Lower leg skin (tissue), 4 donors: Measurements from ENCODE around the gene GPR62. TPM values are rescaled to one million over a fixed set of nuclear protein-coding genes. Genes with fewer than 3 reads are reported as not detected.

ENCODE experiments used
- DNase-seq, 2 donors: peaks; one replicate each; pipeline ENCODE4 v3.0.0-alpha.2; 2019; ENCODE audit warnings: low spot score in 2 of 2
- H3K4me3 ChIP-seq: fragments of 200-600 bp; sonication (generic); 2 replicates; pipeline ENCODE4 v1.5.1; 2017; ENCODE audit warnings: mild to moderate bottlenecking, low read depth; ENCODE audit not compliant: poor library complexity, severe bottlenecking
- POLR2A ChIP-seq, 2 donors: fragments of 450-650 bp; IDR thresholded peaks; one replicate each; pipeline ENCODE4 v1.6.1; 2016 to 2017; ENCODE audit warnings: antibody characterized with exemption in 2 of 2, mild to moderate bottlenecking in 1 of 2, moderate library complexity in 1 of 2
- WGBS, 2 donors: methylation state at CpG; one replicate each; pipeline ENCODE4 v1.1.5; 2018; 5-methylcytosine and 5-hydroxymethylcytosine counted together
- intact Hi-C: fragments of 100-400 bp; cut with DNase I; formaldehyde crosslinking; loops from one replicate; pipeline ENCODE4 v1.15.0; 2023; ENCODE audit warnings: low total_unique reads
- total RNA-seq, 4 donors: library from RNA; depleted of rRNA; stranded (reverse); fragments of >200 nt; gene quantifications; one replicate each; pipeline ENCODE4 v1.1.0, GENCODE V29; 2016
- TF ChIP-seq, protein P1 (sequence below), 3 donors: fragments of 450-650 bp; IDR thresholded peaks; one replicate each; pipeline ENCODE4 v1.5.1; 2016; ENCODE audit warnings: antibody characterized with exemption in 3 of 3, mild to moderate bottlenecking in 3 of 3, moderate library complexity in 2 of 3

Gene GPR62
- total RNA-seq, 4 donors from 2014 or later, result not detected

DNA sequence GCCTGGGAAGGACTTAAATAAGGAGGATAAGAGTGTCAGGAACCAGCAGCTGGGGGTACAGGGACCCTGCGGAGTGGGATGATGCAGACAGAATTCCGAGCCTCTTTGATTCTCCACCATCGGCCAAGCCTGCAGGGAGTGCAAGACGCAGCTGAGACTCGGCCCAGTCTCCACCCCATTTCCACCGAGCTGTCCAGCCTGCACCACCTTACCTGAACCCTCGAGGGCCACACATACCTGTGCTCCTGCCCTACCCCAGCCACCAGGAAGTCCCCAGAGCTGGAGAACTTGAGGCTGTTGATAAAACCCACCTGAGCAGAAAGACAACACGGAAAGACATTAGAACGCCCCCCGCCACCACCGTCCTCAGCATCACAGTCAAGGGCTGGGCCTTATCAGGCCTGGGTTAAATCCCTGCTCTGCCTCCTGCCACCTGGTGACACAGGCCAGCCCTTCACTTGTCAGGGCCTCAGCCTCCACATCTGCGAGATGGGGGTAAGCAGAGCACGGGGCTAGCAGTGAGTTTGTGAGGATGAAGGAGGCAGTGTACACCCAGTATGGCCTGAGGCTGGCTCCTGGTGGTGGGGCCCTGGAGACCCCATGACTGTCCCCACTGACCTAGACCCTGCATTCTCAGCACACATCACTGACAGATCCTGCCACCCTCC, 21.6 kb upstream of the GPR62 start:
- H3K4me3 ChIP-seq, result no peak overlapping the region
- 87 to 95% methylated on average over 13 of the region's 13 CpGs for WGBS, 2 donors
- intact Hi-C loops, result no loop called here
- TF ChIP-seq, protein P1, sequence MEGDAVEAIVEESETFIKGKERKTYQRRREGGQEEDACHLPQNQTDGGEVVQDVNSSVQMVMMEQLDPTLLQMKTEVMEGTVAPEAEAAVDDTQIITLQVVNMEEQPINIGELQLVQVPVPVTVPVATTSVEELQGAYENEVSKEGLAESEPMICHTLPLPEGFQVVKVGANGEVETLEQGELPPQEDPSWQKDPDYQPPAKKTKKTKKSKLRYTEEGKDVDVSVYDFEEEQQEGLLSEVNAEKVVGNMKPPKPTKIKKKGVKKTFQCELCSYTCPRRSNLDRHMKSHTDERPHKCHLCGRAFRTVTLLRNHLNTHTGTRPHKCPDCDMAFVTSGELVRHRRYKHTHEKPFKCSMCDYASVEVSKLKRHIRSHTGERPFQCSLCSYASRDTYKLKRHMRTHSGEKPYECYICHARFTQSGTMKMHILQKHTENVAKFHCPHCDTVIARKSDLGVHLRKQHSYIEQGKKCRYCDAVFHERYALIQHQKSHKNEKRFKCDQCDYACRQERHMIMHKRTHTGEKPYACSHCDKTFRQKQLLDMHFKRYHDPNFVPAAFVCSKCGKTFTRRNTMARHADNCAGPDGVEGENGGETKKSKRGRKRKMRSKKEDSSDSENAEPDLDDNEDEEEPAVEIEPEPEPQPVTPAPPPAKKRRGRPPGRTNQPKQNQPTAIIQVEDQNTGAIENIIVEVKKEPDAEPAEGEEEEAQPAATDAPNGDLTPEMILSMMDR (IDR thresholded peaks at IDR 0.05), result no peak
- no peak for TF ChIP-seq POLR2A (IDR thresholded peaks at IDR 0.05)
- DNase-seq, result no peak

DNA sequence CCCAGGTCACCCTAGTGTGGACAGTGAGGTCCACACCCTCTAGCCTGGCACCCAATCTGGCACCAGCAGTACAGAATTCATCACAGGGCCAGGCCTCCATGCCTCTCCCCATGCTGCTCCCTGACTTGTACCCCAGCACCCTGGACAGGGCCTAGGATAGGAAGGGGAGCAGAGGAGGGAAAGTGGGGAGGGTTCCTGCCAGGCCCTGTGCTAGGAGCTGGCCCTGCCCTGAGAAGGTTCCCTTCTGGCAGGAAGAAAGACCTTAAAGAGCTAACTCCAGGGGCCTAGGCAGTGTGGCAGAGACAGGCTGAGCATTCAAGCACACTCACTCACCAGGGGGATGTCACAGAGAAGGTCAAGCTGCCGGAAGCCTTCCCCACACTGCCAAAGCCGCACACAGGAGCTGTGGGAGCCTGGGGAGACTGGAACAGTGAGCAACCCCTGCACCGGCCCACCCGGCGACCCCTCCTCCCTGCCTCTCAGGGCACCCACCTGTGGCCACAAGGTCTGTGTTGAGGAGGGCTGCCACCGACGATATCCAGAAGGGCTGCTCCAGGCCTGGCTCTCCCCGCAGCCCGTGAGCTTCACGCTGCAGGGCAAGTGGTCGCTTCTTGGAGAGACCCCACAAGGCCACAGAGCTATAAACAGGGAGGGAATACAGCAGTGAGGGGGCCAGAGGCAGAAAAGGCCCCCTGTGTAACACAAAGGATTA, 20.9 kb upstream of the GPR62 start:
- DNase-seq, result no peak
- TF ChIP-seq, protein P1 (IDR thresholded peaks at IDR 0.05), result no peak
- TF ChIP-seq POLR2A (IDR thresholded peaks at IDR 0.05), result no peak
- intact Hi-C loops, result no loop called here
- H3K4me3 ChIP-seq, result no peak overlapping the region
- WGBS, 2 donors, result 95 to 98% methylated on average over 9 to 11 of the region's 11 CpGs

DNA sequence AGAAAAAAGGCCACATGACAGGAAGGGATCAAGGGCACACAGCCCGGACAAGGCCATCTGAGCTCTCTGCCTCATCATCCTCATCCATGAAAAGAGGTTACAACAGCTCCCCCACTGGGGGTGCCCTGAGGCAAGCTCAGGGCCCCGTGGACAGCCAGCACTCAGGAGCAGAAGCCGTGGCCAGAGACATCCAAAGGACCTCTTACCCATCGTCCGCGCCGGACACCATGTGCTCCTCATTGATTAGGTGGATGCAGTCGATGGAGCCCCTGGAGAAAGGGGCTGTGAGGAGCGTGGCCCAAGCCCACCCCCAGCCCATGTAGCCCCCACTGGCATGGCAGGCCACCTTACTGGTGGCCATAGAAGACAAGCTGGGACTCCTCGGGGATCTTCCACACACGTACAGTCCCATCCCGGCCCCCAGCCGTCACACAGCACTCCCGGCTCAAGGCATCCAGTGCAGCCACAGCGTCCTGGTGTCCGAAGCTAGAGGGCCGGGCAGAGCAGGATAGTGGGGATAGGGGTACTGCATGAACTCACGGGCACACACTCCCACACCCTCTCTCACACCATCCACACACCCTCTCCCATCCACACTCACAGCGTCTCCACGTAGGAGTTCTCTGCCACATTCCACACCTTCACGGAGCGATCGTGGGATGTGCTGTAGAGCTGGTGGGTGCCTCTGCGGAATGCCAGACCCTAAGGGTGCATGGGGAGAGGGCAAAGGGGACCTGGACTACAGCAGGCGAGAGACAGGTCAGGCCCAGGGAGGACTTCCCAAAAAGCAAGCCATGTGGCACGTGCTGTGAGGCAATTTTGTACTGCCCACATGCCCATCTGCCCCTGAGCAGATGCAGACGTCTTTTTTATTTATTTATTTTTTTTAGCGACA, 19.9 kb upstream of the GPR62 start:
- TF ChIP-seq POLR2A (IDR thresholded peaks at IDR 0.05), result no peak
- TF ChIP-seq, protein P1 (IDR thresholded peaks at IDR 0.05), result no peak
- no peak overlapping the region for H3K4me3 ChIP-seq
- 92% methylated on average over 27 to 28 of the region's 28 CpGs for WGBS, 2 donors
- intact Hi-C loops, result no loop called here
- no peak for DNase-seq

DNA sequence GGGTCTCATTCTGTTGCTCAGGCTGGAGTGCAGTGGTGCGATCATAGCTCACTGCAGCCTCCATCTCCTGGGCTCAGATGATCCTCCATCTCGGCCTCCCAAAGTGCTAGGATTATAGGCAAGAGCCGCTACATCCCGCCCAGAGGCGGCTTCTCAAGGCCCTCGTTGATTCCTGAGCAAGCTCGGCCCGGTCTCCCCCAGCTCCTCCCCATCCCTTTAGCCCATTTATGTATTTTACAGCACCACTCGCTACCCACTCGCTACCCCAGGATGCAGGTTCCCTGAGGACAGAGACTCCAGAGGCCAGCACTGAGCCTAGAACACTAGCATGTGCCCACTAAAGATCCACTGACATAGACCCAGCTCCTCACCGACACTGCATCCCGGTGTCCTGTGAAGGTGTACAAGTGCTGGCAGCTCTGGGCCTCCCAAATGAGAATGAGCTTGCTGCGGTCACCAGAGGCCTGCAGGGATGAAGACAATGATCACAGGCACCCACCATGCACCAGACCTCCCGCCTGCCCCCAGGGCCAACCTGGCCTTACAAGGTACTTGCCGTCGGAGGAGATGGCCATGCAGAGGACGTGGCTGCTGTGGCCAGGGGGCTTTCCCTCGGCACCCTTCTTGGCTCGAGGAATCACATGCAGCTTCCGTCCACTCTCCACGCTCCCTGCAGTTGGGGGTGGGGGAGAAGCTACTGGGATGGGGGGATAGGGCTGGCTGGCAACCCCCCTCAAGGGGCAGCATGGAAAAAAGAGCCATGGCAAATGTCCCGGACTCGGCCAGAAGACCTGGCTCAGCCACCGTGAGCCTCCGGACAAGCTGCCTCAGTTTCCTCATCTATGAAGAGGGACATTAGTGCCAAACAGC, 19.1 kb upstream of the GPR62 start:
- no peak for TF ChIP-seq POLR2A (IDR thresholded peaks at IDR 0.05)
- TF ChIP-seq, protein P1 (IDR thresholded peaks at IDR 0.05), result no peak
- DNase-seq, result peak in 1 of 2 donors; percentile 65
- no peak overlapping the region for H3K4me3 ChIP-seq
- intact Hi-C loops, result no loop called here
- 94 to 95% methylated on average over 24 to 25 of the region's 25 CpGs for WGBS, 2 donors

DNA sequence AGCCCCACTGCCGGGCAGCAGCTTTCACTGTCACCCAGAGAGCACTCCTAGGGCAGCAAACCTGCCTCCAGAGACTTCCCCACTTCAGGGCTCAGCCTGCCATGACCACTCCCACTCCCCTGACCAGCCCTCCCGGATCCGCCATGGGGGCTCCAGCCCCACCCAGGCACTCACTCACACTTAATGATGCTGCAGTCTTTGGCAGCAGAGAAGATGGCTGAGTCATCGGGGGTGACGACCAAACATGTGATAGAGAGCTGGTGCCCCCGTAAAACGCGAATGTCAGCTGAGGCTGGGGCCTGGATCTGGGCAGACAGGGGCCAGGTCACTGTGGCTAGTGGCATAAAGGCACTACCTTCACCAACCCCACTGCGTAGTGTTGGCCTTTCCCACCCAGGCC, 18.2 kb upstream of the GPR62 start:
- WGBS, 2 donors, result 77 to 80% methylated on average over 7 to 9 of the region's 9 CpGs
- no peak for TF ChIP-seq POLR2A (IDR thresholded peaks at IDR 0.05)
- TF ChIP-seq, protein P1 (IDR thresholded peaks at IDR 0.05), result no peak
- peak in 1 of 2 donors; percentile 48 for DNase-seq
- H3K4me3 ChIP-seq, result no peak overlapping the region
- intact Hi-C loops, result no loop called here
